HG02885 (cell line): ENCODE measurements around the gene SLC16A11.
"Not testable (repeated sequence)": the region's sequence is repeated elsewhere in the genome, so short reads cannot be mapped to it uniquely, and the experiment has no call there.

ENCODE experiments used
- ATAC-seq: cut with Tn5 transposase; IDR thresholded peaks from one replicate; pipeline ENCODE4 v1.9.1; 2021; ENCODE audit warnings: mild to moderate bottlenecking; ENCODE audit not compliant: unreplicated experiment, poor library complexity

The SLC16A11 gene

GRCh38 chr17:7014261-7014994 is 29.5 kb downstream of the SLC16A11 start:
- peak; percentile 83 for ATAC-seq

DNA sequence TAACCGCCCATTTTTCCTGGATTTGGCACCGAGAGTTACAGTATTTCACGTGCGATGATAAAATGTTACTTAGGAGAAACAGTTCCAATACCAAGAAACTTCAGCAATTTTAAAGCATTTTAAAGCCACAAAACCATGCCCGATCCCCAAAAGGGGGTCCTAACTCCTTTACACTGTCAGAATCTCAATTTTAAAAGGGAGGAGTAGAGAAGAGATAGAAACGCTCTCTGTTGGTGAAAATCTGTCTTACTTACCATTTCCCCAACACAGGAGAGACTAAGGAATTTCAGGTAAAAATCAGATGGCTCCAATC is 32.0 kb downstream of the SLC16A11 start:
- no peak for ATAC-seq

DNA sequence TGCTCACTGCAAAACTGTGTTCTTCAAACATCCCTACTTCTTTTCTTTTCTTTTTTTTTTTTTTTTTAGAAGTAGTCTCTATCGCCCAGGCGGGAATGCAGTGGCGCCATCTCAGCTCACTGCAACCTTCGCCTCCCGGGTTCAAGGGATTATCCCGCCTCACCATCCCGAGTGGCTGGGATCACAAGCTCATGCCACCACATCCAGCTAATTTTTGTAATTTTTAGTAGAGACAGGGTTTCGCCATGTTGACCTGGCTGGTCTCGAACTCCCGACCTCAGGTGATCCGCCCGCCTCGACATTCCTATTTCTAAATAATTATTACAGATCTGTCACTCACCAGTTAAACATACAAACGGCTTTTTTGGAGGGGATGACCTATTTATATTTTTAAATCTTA is 32.5 kb downstream of the SLC16A11 start:
- no peak for ATAC-seq

DNA sequence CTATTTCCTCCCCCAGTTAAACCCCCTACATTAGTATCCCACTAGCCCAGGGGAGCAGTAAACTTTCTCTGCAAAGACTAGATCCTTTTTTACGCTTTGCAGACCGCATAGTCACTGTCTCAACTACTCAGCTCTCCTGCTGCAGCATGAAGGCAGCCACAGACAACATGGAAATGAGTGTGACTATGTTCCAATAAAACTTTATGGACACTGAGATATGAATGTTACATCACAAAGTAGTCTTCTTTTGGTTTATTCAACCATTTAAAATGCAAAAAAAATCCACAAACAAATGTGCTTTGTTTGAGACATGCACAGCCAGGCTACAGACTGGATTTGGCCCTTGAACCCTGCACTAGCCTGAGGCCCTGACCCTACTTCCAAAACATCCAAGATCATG is 33.4 kb downstream of the SLC16A11 start:
- ATAC-seq = no peak

- no peak for ATAC-seq
These were observed 36.7 kb downstream of the SLC16A11 start for GRCh38 chr17:7007143-7007542.

- ATAC-seq = no peak
These were observed 38.2 kb downstream of the SLC16A11 start for GRCh38 chr17:7005716-7006115.

- no peak for ATAC-seq
These were observed 39.3 kb downstream of the SLC16A11 start for GRCh38 chr17:7004398-7005253.

DNA sequence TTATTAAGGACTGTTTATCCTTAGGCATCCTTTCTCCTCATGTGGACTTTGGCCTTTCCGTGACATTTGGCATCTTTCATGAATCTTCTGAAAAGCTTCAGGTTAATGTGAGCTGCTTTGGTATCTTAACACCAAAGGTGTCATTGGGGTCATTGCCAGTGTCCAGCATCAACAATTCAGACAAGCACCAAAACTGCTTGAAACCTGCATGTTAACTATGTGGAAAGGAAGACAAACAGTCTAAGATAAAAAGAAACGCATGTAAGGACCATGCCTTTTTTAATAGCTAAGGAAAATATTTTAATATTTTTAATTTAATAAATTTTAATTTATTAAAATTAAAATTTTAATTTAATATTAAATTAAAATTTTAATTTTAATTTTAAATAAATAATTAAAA is 40.1 kb downstream of the SLC16A11 start:
- no peak for ATAC-seq

- ATAC-seq = no peak
These were observed 41.4 kb downstream of the SLC16A11 start for GRCh38 chr17:7002288-7003047.

DNA sequence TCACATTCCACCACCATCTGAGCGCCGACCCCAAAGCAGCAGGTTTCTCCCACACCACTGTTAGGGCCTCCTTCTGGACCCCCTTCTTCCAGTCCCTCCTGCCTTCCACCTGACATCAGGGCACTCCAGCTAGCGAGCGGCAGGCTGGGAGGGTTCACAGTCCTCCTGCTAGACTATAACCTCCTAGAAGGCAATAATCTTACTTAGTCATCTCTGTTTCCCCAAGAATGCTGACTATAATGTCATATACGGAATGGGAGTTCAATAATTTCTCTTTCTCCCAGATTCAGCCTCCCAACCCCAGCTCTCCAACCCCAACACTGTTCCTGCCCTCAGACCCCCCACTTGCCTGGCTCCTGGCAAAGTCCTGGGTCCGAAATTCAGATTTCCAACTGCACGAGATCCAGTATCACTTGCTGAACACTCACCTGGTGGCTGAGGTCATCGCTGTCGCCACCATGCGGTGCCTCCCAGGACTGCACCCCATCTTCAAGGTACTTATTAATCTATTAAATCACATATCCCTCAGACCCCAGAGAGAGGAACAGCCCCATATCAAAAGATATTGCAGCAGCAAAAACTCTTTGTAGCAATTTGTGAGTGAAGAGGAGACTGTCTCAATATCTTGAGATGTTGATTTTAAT is 42.5 kb downstream of the SLC16A11 start:
- ATAC-seq = no peak

DNA sequence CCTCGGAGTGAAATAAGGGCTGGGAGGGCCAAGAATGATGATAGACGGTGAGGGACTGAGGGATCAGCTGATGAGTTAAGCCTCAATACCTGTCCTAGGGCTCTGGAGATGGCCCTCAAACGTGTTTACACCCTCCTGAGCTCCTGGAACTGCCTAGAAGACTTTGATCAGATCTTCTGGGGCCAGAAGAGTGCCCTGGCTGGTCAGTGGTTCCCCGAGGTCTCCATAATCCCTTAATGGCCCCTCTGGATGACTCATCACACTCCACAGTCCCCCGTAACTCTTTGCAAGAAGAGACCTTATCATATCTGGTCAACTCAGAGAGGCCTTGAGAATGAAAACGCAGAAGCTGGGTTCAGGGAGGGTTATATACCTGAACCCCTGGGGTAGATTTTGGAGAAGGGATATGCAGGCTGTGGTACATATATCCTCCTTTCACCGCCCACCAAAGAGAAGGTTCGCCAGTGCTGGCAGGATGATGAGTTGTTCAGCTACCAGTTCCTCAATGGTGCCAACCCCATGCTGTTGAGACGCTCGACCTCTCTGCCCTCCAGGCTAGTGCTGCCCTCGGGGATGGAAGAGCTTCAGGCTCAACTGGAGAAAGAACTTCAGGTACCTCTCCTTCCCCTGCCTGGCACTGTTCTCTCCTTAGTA is 44.9 kb downstream of the SLC16A11 start:
- ATAC-seq = no peak

- no peak for ATAC-seq
These were observed 46.7 kb downstream of the SLC16A11 start for GRCh38 chr17:6997171-6997570.

GRCh38 chr17:6996256-6997011 is 47.5 kb downstream of the SLC16A11 start:
- ATAC-seq = no peak

DNA sequence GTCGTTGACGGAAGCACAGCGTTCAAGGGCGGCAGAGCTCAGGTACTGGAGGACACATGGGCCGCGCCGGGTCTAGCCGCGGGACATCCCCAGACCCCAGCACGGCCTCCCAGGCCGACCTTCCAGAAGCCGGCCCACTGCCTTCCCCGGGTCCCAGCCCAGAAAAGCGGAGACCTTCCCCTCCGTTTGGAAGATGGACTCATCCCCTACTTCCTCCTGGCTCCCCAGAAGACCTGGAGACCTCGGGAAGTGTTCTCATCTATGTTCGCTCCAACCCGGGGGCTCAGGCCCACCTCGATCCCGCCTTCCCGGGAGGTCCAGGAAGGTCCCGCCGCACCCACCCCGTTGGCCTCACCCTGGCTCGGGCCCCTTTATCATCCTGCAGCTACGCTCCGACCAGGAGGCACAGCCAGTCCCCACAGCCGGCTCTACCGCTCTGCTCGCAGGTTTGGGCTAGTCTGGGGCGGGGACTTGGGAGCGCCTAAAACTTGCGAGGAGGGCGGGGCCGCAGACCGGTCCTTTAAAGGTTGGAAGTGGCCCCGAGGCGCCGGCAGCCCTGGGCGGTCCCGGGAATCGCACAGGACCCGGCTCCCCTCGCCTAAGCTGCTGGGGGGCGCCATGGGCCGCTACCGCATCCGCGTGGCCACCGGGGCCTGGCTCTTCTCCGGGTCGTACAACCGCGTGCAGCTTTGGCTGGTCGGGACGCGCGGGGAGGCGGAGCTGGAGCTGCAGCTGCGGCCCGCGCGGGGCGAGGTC is 48.2 kb downstream of the SLC16A11 start, which contains the start of gene ALOX12:
Gene ALOX12, plus strand, starts transcription at position 550 of the 756 bp plus-strand sequence. Its CDS starts 69 bp downstream, at position 619.
- ATAC-seq = no peak

DNA sequence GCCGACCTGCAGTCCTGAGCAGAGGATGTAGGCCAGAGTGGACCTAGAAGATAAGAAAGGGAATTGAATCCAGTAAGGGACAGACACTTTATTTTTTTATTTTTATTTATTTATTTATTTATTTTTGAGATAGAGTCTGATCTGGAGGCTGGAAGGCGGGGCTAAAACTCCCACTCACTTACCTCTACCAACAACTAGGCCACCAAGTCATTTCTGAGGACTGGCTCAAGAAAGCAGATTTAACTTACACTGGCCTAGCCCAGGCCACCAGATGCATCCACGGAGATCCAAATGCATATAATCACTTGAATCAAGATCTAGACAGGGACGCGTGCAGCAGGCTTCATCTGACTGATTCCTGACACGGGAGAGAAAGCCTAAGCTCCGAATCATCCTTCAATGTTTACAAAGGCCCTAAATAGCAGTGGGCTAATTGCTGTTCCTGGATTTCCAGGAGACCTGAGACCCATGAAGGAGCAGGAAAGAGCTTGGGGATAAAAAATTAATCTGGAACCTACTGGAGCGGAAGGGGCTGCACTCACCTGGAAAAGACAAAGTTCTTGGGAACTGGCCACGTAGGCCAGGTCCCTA is 49.1 kb downstream of the SLC16A11 start:
- ATAC-seq = no peak

DNA sequence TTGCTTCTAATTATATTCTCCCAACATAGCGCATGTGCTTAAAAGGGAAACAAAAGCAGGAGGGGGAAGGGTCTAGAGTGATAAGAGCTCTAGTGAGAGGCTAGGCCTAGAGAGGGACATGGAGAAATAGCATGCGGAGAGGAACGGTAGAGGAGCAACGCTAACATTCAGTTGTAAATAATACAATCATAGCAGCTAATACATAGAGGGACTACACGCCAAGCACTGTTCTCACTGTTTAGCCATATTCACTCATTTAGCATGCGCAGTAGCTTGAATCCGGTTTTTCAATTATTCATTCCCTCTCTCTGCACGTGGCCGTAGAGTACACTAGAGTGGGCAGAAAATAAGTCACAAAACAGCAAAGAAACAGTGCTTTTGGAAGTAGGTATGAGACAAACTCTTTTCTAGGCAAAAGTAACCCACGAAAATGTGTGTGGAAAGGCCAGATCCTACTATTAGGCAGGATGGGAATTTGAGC is 49.7 kb downstream of the SLC16A11 start:
- ATAC-seq = no peak

DNA sequence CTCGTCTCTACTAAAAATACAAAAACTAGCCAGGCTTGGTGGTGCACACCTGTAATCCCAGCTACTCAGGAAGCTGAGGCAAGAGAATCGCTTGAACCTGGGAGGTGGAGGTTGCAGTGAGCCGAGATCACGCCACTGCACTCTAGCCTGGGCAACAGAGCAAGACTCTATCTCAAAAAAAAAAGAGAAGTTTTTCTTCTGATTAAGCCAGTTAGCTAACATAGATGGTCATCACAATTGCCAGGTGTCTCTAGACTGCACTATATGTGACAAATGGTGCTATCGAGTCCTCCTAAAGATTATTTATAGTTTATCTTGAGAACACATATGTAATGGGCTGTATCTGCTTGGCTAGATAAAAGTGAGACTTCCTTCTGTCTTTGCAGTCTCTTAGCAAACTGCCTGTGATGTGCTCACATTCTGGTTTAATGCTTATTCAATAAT is 50.3 kb downstream of the SLC16A11 start:
- ATAC-seq = not testable (repeated sequence)
